Raji (cell line): Measurements from ENCODE around the gene RBM22.
A peak's percentile ranks its signal among the peaks of the same experiment; 100 is the strongest.

ENCODE experiments used
- POLR2A ChIP-seq: IDR thresholded peaks from 2 replicates; pipeline ENCODE4 v1.6.1; 2011; ENCODE audit warnings: low read depth, low read length, control low read depth; ENCODE audit not compliant: insufficient read depth

Gene RBM22

GRCh38 chr5:150659360-150660107 is 41.3 kb downstream of the RBM22 start:
- TF ChIP-seq POLR2A: no peak

GRCh38 chr5:150658699-150659265 is 42.1 kb downstream of the RBM22 start:
- TF ChIP-seq POLR2A: no peak

GRCh38 chr5:150658121-150658520 is 42.7 kb downstream of the RBM22 start:
- TF ChIP-seq POLR2A: no peak

GRCh38 chr5:150656191-150657132 is 44.4 kb downstream of the RBM22 start:
- peak; percentile 69 for TF ChIP-seq POLR2A

GRCh38 chr5:150655221-150655620 is 45.6 kb downstream of the RBM22 start:
- no peak for TF ChIP-seq POLR2A

GRCh38 chr5:150653762-150654556 is 46.9 kb downstream of the RBM22 start:
- no peak for TF ChIP-seq POLR2A

- TF ChIP-seq POLR2A: no peak
These were observed 47.6 kb downstream of the RBM22 start for GRCh38 chr5:150653145-150653761.

DNA sequence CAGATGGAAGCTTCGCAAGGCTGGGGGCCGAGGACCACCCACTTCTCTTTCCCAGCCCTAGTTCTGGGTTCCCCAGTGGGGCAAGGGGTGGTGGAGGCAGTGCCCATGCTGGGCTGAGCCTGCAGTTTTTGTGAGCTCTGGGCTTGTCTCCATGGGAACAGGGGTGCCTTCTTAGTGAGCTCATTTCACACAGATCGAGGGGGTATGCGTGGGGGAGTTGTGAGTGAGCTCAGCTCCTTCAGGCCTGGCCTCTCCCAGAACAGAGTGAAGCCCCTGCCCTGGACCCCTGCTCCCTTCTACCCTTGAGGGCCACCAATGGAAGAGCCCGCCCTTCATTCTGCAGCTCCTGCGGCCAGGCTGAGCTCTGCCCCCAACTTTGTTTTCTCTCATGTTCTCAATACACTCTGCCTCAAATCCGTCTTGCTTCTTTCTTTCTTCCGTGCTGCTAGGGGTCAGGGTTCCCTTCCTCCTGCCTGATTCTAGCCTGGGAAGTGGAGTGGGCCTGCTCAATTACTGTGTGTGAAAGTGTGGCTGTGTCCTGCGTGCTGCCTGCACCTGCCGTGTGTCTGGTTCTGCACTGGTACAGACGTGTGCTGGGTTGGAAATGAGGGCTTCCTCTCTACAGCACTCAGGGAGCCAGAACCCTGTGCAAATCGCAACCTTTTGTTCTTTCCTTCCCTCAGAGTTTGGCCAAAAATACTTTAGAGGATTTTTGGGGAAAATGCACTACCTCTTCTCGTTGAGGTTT is 48.8 kb downstream of the RBM22 start:
- TF ChIP-seq POLR2A: no peak

DNA sequence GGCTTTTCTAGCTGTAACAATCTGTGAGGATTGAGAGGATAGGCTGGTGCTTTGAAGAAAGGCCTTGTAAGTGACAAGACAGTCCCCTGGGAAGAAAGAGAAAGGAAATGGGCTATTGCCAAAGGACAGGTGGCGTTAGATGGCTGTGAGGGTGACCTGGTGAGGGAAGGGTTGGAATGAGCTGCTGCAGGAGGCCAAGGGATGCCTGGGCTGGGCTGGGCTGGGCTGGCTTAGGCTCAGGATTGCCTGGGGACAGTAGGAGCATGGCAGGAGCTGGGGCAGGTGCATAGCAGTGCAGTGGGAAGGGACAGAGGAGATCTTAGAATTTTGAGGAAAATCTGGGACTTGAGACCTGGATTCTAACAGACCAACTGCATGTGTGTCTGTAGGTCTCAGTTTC is 49.5 kb downstream of the RBM22 start:
- TF ChIP-seq POLR2A: no peak

DNA sequence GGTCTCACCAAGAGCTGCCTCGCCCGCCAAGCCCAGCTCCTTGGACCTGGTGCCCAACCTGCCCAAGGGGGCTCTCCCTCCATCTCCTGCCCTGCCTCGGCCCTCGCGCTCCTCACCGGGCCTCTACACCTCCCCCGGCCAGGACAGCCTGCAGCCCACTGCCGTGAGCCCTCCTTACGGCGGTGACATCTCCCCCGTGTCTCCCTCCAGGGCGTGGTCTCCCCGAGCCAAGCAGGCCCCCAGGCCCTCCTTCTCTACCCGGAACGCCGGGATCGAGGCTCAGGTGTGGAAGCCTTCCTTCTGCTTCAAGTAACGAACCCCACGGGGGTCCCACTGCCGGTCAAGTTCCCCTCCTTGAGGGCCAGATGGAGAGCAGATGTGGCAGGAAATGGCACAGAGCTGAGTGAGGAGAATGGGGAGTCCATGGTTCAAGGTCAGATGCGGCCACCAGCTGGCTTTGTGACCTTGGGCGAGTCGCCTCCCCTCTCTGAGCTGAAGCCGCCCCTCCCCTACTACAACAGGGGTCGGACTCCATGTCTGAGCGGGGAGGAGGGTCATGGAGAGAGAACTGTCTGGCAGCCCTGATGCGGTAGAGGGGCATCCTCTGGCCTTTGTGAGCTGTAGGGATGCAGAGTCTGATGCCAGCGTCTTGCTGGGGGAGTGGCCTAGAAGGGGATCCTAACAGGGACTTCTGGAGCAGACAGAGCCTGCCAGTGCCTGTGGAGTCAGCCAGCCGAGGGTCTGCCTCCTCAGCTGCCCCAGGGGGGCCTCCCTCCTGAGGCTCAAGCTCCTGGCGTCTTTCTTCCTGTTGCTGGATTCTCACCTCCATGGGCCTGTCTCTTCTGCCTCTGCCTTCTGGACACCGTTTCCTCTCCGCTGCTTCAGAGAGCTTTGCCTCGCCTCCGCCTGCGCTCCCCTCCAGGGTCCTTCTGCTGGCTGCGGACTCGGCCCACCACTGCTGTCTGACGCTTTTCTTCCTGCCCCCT is 50.5 kb downstream of the RBM22 start:
- TF ChIP-seq POLR2A: no peak

DNA sequence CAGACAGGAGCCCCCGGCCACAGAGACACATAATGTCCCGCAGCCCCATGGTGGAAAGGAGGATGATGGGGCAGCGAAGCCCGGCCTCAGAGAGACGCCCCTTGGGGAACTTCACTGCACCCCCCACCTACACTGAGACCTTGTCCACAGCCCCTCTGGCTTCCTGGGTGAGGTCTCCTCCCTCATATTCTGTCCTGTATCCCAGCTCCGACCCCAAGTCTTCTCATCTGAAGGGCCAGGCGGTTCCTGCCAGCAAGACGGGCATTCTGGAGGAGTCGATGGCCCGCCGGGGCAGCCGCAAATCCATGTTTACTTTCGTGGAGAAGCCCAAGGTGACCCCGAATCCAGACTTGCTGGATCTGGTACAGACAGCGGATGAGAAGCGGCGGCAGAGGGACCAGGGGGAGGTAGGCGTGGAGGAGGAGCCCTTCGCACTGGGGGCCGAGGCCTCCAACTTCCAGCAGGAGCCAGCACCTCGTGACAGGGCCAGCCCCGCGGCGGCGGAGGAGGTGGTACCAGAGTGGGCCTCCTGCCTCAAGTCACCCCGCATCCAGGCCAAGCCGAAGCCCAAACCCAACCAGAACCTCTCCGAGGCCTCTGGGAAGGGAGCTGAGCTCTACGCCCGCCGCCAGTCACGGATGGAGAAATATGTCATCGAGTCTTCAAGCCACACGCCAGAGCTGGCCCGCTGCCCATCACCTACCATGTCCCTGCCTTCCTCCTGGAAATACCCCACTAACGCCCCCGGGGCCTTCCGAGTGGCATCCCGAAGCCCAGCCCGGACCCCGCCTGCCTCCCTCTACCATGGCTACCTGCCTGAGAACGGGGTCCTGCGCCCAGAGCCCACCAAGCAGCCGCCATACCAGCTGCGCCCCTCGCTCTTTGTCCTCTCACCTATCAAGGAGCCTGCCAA is 51.5 kb downstream of the RBM22 start:
- TF ChIP-seq POLR2A: no peak
